ENCODE data around the gene G6PD.
A peak's percentile ranks its signal among the peaks of the same experiment; 100 is the strongest.

Gene G6PD

GRCh38 chrX:154526901-154527675, 19.6 kb downstream of the G6PD start:
- peak overlapping the region; percentile 38 to 49 for H3K4me3 ChIP-seq (ENCODE audit: low read depth in 1 of 2, low read length in 2 of 2)
- peak overlapping the region; percentile 51 for H3K27ac ChIP-seq (ENCODE audit: low read depth, low read length)
- no peaks in the 10 kb centered on the region for H3K36me3 ChIP-seq (ENCODE audit: insufficient read depth, low read length)
- H3K9ac ChIP-seq (ENCODE audit: low read length) = peak overlapping the region; percentile 54
- H3K27me3 ChIP-seq (ENCODE audit: control insufficient read depth in 1 of 2, insufficient read depth in 2 of 2, low read length in 2 of 2) = peaks cover 0 to 4% of the 10 kb centered on the region in 2 donors
- H3K9me3 ChIP-seq (ENCODE audit: low read length) = no peaks in the 10 kb centered on the region
- peaks cover 3% of the 10 kb centered on the region for H3K4me1 ChIP-seq (ENCODE audit: insufficient read depth, low read length)

- peaks cover 0 to 4% of the 10 kb centered on the region in 2 donors for H3K27me3 ChIP-seq (ENCODE audit: control insufficient read depth in 1 of 2, insufficient read depth in 2 of 2, low read length in 2 of 2)
Measured at GRCh38 chrX:154525606-154526490, 20.8 kb downstream of the G6PD start.

GRCh38 chrX:154519389-154519788, 27.3 kb downstream of the G6PD start:
- Histone ChIP-seq H3K9me3 (ENCODE audit: low read length) (no peaks in the 10 kb centered on the region), H3K4me1 (ENCODE audit: insufficient read depth, low read length) (peaks cover 7% of the 10 kb centered on the region), H3K9ac (ENCODE audit: low read length) (no peak overlapping the region), H3K4me3 (ENCODE audit: low read depth in 1 of 2, low read length in 2 of 2) (no peak overlapping the region), H3K36me3 (ENCODE audit: insufficient read depth, low read length) (no peaks in the 10 kb centered on the region), H3K27ac (ENCODE audit: low read depth, low read length) (no peak overlapping the region), H3K27me3 (ENCODE audit: control insufficient read depth in 1 of 2, insufficient read depth in 2 of 2, low read length in 2 of 2) (no peaks in the 10 kb centered on the region)

More at GRCh38 chrX:154525606-154526490, 20.8 kb downstream of the G6PD start:
- H3K4me3 ChIP-seq (ENCODE audit: low read depth in 1 of 2, low read length in 2 of 2) = no peak overlapping the region
- peaks cover 3% of the 10 kb centered on the region for H3K4me1 ChIP-seq (ENCODE audit: insufficient read depth, low read length)
- no peak overlapping the region for H3K27ac ChIP-seq (ENCODE audit: low read depth, low read length)
- no peaks in the 10 kb centered on the region for H3K9me3 ChIP-seq (ENCODE audit: low read length)
- H3K9ac ChIP-seq (ENCODE audit: low read length) = no peak overlapping the region
- H3K36me3 ChIP-seq (ENCODE audit: insufficient read depth, low read length) = no peaks in the 10 kb centered on the region

GRCh38 chrX:154517101-154517781, 29.4 kb downstream of the G6PD start:
- Histone ChIP-seq H3K27me3 (ENCODE audit: control insufficient read depth in 1 of 2, insufficient read depth in 2 of 2, low read length in 2 of 2) (no peaks in the 10 kb centered on the region), H3K9ac (ENCODE audit: low read length) (peak overlapping the region; percentile 11), H3K9me3 (ENCODE audit: low read length) (no peaks in the 10 kb centered on the region), H3K36me3 (ENCODE audit: insufficient read depth, low read length) (no peaks in the 10 kb centered on the region), H3K4me1 (ENCODE audit: insufficient read depth, low read length) (peaks cover 7% of the 10 kb centered on the region), H3K27ac (ENCODE audit: low read depth, low read length) (peak overlapping the region; percentile 82), H3K4me3 (ENCODE audit: low read depth in 1 of 2, low read length in 2 of 2) (peak overlapping the region in 1 of 2 donors; percentile 53)

- no peaks in the 10 kb centered on the region for H3K9me3 ChIP-seq (ENCODE audit: low read length)
- H3K4me1 ChIP-seq (ENCODE audit: insufficient read depth, low read length) = peaks cover 7% of the 10 kb centered on the region
- H3K36me3 ChIP-seq (ENCODE audit: insufficient read depth, low read length) = no peaks in the 10 kb centered on the region
- peak overlapping the region; percentile 11 for H3K9ac ChIP-seq (ENCODE audit: low read length)
- peak overlapping the region; percentile 32 to 53 for H3K4me3 ChIP-seq (ENCODE audit: low read depth in 1 of 2, low read length in 2 of 2)
- no peaks in the 10 kb centered on the region for H3K27me3 ChIP-seq (ENCODE audit: control insufficient read depth in 1 of 2, insufficient read depth in 2 of 2, low read length in 2 of 2)
- peak overlapping the region; percentile 82 for H3K27ac ChIP-seq (ENCODE audit: low read depth, low read length)
Measured at GRCh38 chrX:154516656-154517100, 30.0 kb downstream of the G6PD start.

GRCh38 chrX:154515966-154516655, 30.5 kb downstream of the G6PD start, which contains the start of gene FAM3A:
FAM3A (minus strand) TSS chrX:154516232; CDS start chrX:154515772, 460 bp downstream.
- Histone ChIP-seq H3K27ac (ENCODE audit: low read depth, low read length) (peak within 1 kb of the TSS; percentile 86), H3K36me3 (ENCODE audit: insufficient read depth, low read length) (no peaks in the 10 kb centered on the region), H3K4me3 (ENCODE audit: low read depth in 1 of 2, low read length in 2 of 2) (peak within 1 kb of the TSS; percentile 32 to 63), H3K4me1 (ENCODE audit: insufficient read depth, low read length) (peaks cover 7% of the 10 kb centered on the region), H3K27me3 (ENCODE audit: control insufficient read depth in 1 of 2, insufficient read depth in 2 of 2, low read length in 2 of 2) (no peaks in the 10 kb centered on the region), H3K9me3 (ENCODE audit: low read length) (no peaks in the 10 kb centered on the region), H3K9ac (ENCODE audit: low read length) (peak within 1 kb of the TSS; percentile 50)

GRCh38 chrX:154515090-154515965, 31.3 kb downstream of the G6PD start:
- Histone ChIP-seq H3K4me1 (ENCODE audit: insufficient read depth, low read length) (peaks cover 7% of the 10 kb centered on the region), H3K27me3 (ENCODE audit: control insufficient read depth in 1 of 2, insufficient read depth in 2 of 2, low read length in 2 of 2) (no peaks in the 10 kb centered on the region), H3K9ac (ENCODE audit: low read length) (peak overlapping the region; percentile 50), H3K36me3 (ENCODE audit: insufficient read depth, low read length) (no peaks in the 10 kb centered on the region), H3K4me3 (ENCODE audit: low read depth in 1 of 2, low read length in 2 of 2) (peak overlapping the region; percentile 22 to 63), H3K9me3 (ENCODE audit: low read length) (no peaks in the 10 kb centered on the region), H3K27ac (ENCODE audit: low read depth, low read length) (peak overlapping the region; percentile 86)

GRCh38 chrX:154513716-154514115, 32.9 kb downstream of the G6PD start:
- peaks cover 7% of the 10 kb centered on the region for H3K4me1 ChIP-seq (ENCODE audit: insufficient read depth, low read length)
- no peaks in the 10 kb centered on the region for H3K9me3 ChIP-seq (ENCODE audit: low read length)
- no peaks in the 10 kb centered on the region for H3K36me3 ChIP-seq (ENCODE audit: insufficient read depth, low read length)
- no peak overlapping the region for H3K9ac ChIP-seq (ENCODE audit: low read length)
- H3K27ac ChIP-seq (ENCODE audit: low read depth, low read length) = no peak overlapping the region
- H3K27me3 ChIP-seq (ENCODE audit: control insufficient read depth in 1 of 2, insufficient read depth in 2 of 2, low read length in 2 of 2) = no peaks in the 10 kb centered on the region
- no peak overlapping the region for H3K4me3 ChIP-seq (ENCODE audit: low read depth in 1 of 2, low read length in 2 of 2)

- Histone ChIP-seq H3K4me3 (ENCODE audit: low read depth in 1 of 2, low read length in 2 of 2) (no peak overlapping the region), H3K27me3 (ENCODE audit: control insufficient read depth in 1 of 2, insufficient read depth in 2 of 2, low read length in 2 of 2) (no peaks in the 10 kb centered on the region), H3K27ac (ENCODE audit: low read depth, low read length) (no peak overlapping the region), H3K9me3 (ENCODE audit: low read length) (no peaks in the 10 kb centered on the region), H3K36me3 (ENCODE audit: insufficient read depth, low read length) (no peaks in the 10 kb centered on the region), H3K4me1 (ENCODE audit: insufficient read depth, low read length) (peaks cover 7% of the 10 kb centered on the region), H3K9ac (ENCODE audit: low read length) (no peak overlapping the region)
Measured at GRCh38 chrX:154512879-154513553, 33.6 kb downstream of the G6PD start.

Data from muscle layer of colon (tissue), 2 donors.